ENCODE results near the gene HEPN1. TPM values are rescaled to one million over a fixed set of nuclear protein-coding genes. Genes with fewer than 3 reads are reported as not detected.

The HEPN1 gene
- polyA plus RNA-seq, 2 of the 4 experiments (the other 2 are of a cell fraction), result not detected

GRCh38 chr11:124894606-124895430 is 24.2 kb upstream of the HEPN1 start:
- no peak for TF ChIP-seq ATOH8 (CRISPR knock-in tag; IDR thresholded peaks at IDR 0.05; ENCODE audit: low read depth)
- DNase-seq (ENCODE audit: low read depth in 1 of 2, low spot score in 1 of 2), result no peak
- POLR2A ChIA-PET, result interaction anchor here (0.6 kb wide), 1 partner anchor 19 kb away, joined by 4 read pairs; no protein-coding TSS in a partner anchor
- Histone ChIP-seq H3K4me1 (peaks cover 14% of the 10 kb centered on the region; the same call in 2 of the 3 replicates), H3K4me3 (no peak overlapping the region), H3K9me3 (no peaks in the 10 kb centered on the region), H3K27ac (no peak overlapping the region), H3K4me2 (no peak overlapping the region)
- no peak for ATAC-seq
- 49% methylated on average over 4 of the region's 4 CpGs for WGBS (ENCODE audit: missing lambda C conversion rate)
- no peak for FAIRE-seq
- CTCF ChIA-PET, result interaction anchor here (1.2 to 1.8 kb wide), 3 partner anchors 19 to 29 kb away, joined by 3 to 6 read pairs (median 4); no protein-coding TSS in a partner anchor

- Histone ChIP-seq H3K9me3 (no peaks in the 10 kb centered on the region), H3K4me1 (peaks cover 21% of the 10 kb centered on the region), H3K4me3 (no peak overlapping the region), H3K27ac (no peak overlapping the region), H3K4me2 (no peak overlapping the region)
- FAIRE-seq (no peak), ATAC-seq (no peak), DNase-seq (ENCODE audit: low read depth in 1 of 2, low spot score in 1 of 2) (no peak)
- WGBS (ENCODE audit: missing lambda C conversion rate), result 85% methylated on average over 13 of the region's 20 CpGs
- CTCF ChIA-PET, result interaction anchor here (1.2 kb wide), 1 partner anchor 29 kb away, joined by 4 read pairs; no protein-coding TSS in a partner anchor
- TF ChIP-seq CHD4 (IDR thresholded peaks at IDR 0.05; ENCODE audit: borderline replicate concordance), result no peak
- TF ChIP-seq HEYL (CRISPR knock-in tag; IDR thresholded peaks at IDR 0.05), result no peak
- TF ChIP-seq MAZ (IDR thresholded peaks at IDR 0.05; ENCODE audit: borderline replicate concordance, low read depth, low read length), result no peak
- TF ChIP-seq KDM5A (IDR thresholded peaks at IDR 0.05), result no peak
- no peak for TF ChIP-seq KDM1A (IDR thresholded peaks at IDR 0.05; ENCODE audit: low read depth)
- TF ChIP-seq EP300 (IDR thresholded peaks at IDR 0.05), result no peak
- no peak for TF ChIP-seq JUNB (IDR thresholded peaks at IDR 0.05)
- TF ChIP-seq FOSL2 (IDR thresholded peaks at IDR 0.05), result no peak
- no peak for TF ChIP-seq FOSL2 (CRISPR knock-in tag; IDR thresholded peaks at IDR 0.05)
- no peak for TF ChIP-seq MYC (IDR thresholded peaks at IDR 0.05; ENCODE audit: borderline replicate concordance, low read length)
- TF ChIP-seq FOXS1 (CRISPR knock-in tag; IDR thresholded peaks at IDR 0.05), result no peak
- TF ChIP-seq ESRRA (IDR thresholded peaks at IDR 0.05; ENCODE audit: borderline replicate concordance, low read length), result no peak
- no peak for TF ChIP-seq CHD2 (IDR thresholded peaks at IDR 0.05; ENCODE audit: low read length, partially characterized antibody)
- no peak for TF ChIP-seq MAFK (IDR thresholded peaks at IDR 0.05; ENCODE audit: partially characterized antibody)
- POLR2A ChIA-PET, result interaction anchor here (0.6 kb wide), 1 partner anchor 19 kb away, joined by 4 read pairs; no protein-coding TSS in a partner anchor
Observed at GRCh38 chr11:124895471-124895971, 23.5 kb upstream of the HEPN1 start.

GRCh38 chr11:124896071-124896750 is 22.8 kb upstream of the HEPN1 start:
- Histone ChIP-seq H3K27ac (no peak overlapping the region), H3K9me3 (no peaks in the 10 kb centered on the region), H3K4me1 (peaks cover 25% of the 10 kb centered on the region), H3K4me3 (no peak overlapping the region), H3K4me2 (no peak overlapping the region)
- ChIA-PET CTCF (interaction anchor here (0.8 to 1.2 kb wide), 3 partner anchors 15 to 30 kb away, joined by 3 to 4 read pairs (median 4); no protein-coding TSS in a partner anchor), POLR2A (interaction anchor here (4.9 kb wide), 1 partner anchor 20 kb away, joined by 24 read pairs; no protein-coding TSS in a partner anchor)
- TF ChIP-seq RCOR1 (IDR thresholded peaks at IDR 0.05; ENCODE audit: low read depth, low read length), result no peak
- TF ChIP-seq RARB (CRISPR knock-in tag; IDR thresholded peaks at IDR 0.05), result no peak
- TF ChIP-seq POLR2AphosphoS2 (conservative IDR thresholded peaks at IDR 0.05; ENCODE audit: low read length), result no peak
- TF ChIP-seq FOSL2 (IDR thresholded peaks at IDR 0.05), result no peak
- TF ChIP-seq FOSL2 (CRISPR knock-in tag; IDR thresholded peaks at IDR 0.05), result no peak
- TF ChIP-seq REST (IDR thresholded peaks at IDR 0.05), result no peak
- TF ChIP-seq HES2 (IDR thresholded peaks at IDR 0.05), result no peak
- TF ChIP-seq HOXB5 (CRISPR knock-in tag; IDR thresholded peaks at IDR 0.05), result no peak
- TF ChIP-seq JUNB (IDR thresholded peaks at IDR 0.05), result no peak
- TF ChIP-seq KDM1A (IDR thresholded peaks at IDR 0.05; ENCODE audit: low read depth), result no peak
- no peak for TF ChIP-seq MYC (IDR thresholded peaks at IDR 0.05; ENCODE audit: borderline replicate concordance, low read length)
- no peak for TF ChIP-seq CEBPB (IDR thresholded peaks at IDR 0.05)
- TF ChIP-seq MAZ (IDR thresholded peaks at IDR 0.05; ENCODE audit: borderline replicate concordance, low read depth, low read length), result no peak
- DNase-seq (ENCODE audit: low read depth in 1 of 2, low spot score in 1 of 2) (no peak), FAIRE-seq (no peak), ATAC-seq (no peak)
- 76% methylated on average over 6 of the region's 16 CpGs for WGBS (ENCODE audit: missing lambda C conversion rate)
